ENCODE results near the gene PTGES3.

PTGES3 gene

DNA sequence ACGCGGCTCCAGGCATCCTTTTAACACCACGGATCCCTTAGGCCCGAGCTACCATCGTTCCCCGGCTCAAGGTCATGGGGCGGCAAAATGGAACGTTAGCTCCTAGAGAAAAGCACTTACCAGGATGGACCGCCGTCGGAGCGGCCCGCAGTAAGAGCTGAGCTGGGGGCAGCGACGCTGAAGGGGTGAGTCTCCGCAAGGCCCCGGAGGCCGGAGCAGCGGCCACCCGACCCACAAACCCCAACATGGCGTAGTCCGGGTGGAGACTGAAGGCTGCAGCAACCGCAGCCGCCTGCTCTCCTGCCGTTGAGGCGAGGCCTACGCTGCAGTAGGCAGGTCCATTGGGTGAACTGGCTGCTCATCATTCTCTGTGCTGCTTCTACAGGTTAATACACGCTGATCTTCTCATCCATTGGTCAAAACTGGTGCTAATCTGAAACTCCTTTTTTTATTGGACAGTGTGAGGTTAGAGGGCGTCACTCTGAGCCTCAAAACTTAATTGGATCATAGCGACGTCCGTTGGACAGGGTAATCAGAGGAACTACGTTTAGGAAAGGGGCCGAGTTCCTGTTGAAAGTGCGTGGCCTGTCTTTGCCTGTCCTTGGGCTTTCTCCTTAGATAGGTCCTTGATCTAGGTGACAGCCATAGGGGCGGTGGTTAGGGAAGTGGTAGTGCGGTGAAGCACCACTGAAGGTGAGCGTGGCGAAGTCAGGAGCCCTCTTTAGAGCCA is 42.2 kb downstream of the PTGES3 start, which contains the start of gene ATP5F1B:
TSS of gene ATP5F1B (minus strand) at position 268 of the 730 bp plus-strand sequence. CDS start at position 247, 21 bp downstream.
- peaks cover 36% of the 10 kb centered on the region for H3K36me3 ChIP-seq
- H3K9me3 ChIP-seq, result no peaks in the 10 kb centered on the region
- H3K4me3 ChIP-seq (ENCODE audit: low read depth in 1 of 2, low read length in 1 of 2), result peak within 1 kb of the TSS; percentile 77 to 79
- H3K4me1 ChIP-seq (ENCODE audit: control insufficient read depth in 1 of 2, insufficient read depth in 1 of 2, low read depth in 1 of 2, low read length in 1 of 2), result peaks cover 17 to 25% of the 10 kb centered on the region in 2 experiments
- no peaks in the 10 kb centered on the region for H3K27me3 ChIP-seq
- TF ChIP-seq, protein P1, sequence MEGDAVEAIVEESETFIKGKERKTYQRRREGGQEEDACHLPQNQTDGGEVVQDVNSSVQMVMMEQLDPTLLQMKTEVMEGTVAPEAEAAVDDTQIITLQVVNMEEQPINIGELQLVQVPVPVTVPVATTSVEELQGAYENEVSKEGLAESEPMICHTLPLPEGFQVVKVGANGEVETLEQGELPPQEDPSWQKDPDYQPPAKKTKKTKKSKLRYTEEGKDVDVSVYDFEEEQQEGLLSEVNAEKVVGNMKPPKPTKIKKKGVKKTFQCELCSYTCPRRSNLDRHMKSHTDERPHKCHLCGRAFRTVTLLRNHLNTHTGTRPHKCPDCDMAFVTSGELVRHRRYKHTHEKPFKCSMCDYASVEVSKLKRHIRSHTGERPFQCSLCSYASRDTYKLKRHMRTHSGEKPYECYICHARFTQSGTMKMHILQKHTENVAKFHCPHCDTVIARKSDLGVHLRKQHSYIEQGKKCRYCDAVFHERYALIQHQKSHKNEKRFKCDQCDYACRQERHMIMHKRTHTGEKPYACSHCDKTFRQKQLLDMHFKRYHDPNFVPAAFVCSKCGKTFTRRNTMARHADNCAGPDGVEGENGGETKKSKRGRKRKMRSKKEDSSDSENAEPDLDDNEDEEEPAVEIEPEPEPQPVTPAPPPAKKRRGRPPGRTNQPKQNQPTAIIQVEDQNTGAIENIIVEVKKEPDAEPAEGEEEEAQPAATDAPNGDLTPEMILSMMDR (IDR thresholded peaks at IDR 0.05), result peak; percentile 53
- peak within 1 kb of the TSS; percentile 83 for H3K27ac ChIP-seq

DNA sequence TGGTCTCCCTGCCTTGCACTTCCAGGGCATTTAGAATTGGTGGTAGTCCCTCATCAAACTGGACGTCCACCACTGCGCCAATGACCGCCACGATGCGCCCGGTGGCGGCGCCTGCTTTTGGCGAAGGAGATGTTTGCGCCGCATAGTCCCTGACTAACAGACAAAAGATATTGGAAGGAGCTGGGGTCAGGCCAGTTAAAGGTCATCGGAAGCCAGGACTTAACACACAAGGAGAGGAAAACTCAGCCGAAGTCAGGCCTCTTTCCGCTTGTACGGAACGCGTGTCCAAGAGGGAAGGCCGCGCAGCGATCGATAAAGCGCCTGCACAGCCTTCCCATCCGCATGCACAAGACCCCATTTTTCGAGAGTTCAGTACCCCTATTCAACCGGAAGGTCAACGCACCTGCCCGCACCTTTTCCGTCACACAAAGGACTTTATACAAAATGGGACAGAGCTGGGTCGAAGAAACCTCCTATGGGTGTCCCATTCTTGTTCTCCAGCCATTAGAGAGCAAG is 42.8 kb downstream of the PTGES3 start:
- Histone ChIP-seq H3K27me3 (no peaks in the 10 kb centered on the region), H3K9me3 (no peaks in the 10 kb centered on the region), H3K4me1 (ENCODE audit: control insufficient read depth in 1 of 2, insufficient read depth in 1 of 2, low read depth in 1 of 2, low read length in 1 of 2) (peaks cover 17 to 25% of the 10 kb centered on the region in 2 experiments), H3K27ac (peak overlapping the region; percentile 83), H3K4me3 (ENCODE audit: low read depth in 1 of 2, low read length in 1 of 2) (peak overlapping the region; percentile 77 to 79), H3K36me3 (peaks cover 42% of the 10 kb centered on the region)
- TF ChIP-seq, protein P1 (IDR thresholded peaks at IDR 0.05), result no peak

DNA sequence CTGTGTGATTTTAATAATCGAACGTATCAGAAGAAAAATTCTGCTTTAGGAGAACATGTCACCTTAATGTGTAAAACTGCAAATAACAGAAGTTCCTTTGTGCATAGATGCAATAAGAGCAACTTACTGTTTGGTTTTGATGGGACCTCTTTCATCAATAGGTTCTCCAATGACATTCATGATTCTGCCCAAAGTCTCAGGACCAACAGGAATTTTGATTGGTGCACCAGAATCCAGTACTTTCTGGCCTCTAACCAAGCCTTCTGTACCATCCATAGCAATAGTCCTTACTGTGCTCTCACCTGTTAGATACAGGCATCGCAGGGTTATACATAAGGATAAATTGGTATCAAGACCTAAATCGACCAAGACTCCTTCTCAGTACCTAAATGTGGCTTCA is 43.4 kb downstream of the PTGES3 start:
- peaks cover 48% of the 10 kb centered on the region for H3K36me3 ChIP-seq
- H3K4me1 ChIP-seq (ENCODE audit: control insufficient read depth in 1 of 2, insufficient read depth in 1 of 2, low read depth in 1 of 2, low read length in 1 of 2), result peaks cover 17 to 25% of the 10 kb centered on the region in 2 experiments
- peak overlapping the region; percentile 77 to 79 for H3K4me3 ChIP-seq (ENCODE audit: low read depth in 1 of 2, low read length in 1 of 2)
- no peaks in the 10 kb centered on the region for H3K27me3 ChIP-seq
- TF ChIP-seq, protein P1 (IDR thresholded peaks at IDR 0.05), result no peak
- H3K27ac ChIP-seq, result peak overlapping the region; percentile 83
- no peaks in the 10 kb centered on the region for H3K9me3 ChIP-seq

DNA sequence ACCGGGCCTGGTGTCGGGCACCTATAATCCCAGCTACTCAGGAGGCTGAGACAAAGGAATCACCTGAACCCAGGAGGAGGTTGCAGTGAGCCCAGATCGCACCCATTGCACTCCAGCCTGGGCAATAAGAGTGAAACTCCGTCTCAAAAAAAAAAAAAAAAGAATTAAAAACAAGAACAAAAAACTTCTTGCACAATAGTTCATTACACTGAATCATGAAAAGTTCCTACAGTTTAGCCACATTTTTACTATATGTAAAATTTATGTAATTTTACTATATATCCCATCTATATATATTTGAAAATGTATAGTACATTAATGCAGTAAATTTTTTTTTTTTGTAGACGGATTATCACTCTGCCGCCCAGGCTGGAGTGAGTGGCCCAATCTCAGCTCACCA is 46.9 kb downstream of the PTGES3 start:
- no peaks in the 10 kb centered on the region for H3K27me3 ChIP-seq
- peaks cover 24 to 36% of the 10 kb centered on the region in 2 experiments for H3K4me1 ChIP-seq (ENCODE audit: control insufficient read depth in 1 of 2, insufficient read depth in 1 of 2, low read depth in 1 of 2, low read length in 1 of 2)
- TF ChIP-seq, protein P1 (IDR thresholded peaks at IDR 0.05), result no peak
- H3K9me3 ChIP-seq, result no peaks in the 10 kb centered on the region
- H3K27ac ChIP-seq, result no peak overlapping the region
- no peak overlapping the region for H3K4me3 ChIP-seq (ENCODE audit: low read depth in 1 of 2, low read length in 1 of 2)
- peaks cover 69% of the 10 kb centered on the region for H3K36me3 ChIP-seq

DNA sequence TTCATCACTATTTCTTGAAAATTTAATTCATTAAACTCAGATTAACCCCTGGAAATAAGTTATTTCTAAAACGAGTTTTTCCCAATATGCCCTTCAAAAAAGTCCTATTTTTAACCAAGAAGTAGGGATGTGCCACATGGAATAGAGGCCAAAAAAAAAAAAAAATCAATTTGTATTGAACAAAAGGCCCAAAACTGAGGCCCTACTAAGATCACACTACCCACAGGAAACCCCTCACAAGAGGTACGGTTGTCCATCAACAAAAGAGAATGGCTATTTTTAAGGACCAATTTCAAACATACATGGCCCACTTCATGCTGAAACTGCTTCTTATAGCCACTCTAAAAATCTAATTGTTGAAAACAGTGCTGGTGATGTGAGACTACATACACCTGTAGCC is 50.5 kb downstream of the PTGES3 start:
- TF ChIP-seq, protein P1 (IDR thresholded peaks at IDR 0.05), result no peak
- peaks cover 31 to 46% of the 10 kb centered on the region in 2 experiments for H3K4me1 ChIP-seq (ENCODE audit: control insufficient read depth in 1 of 2, insufficient read depth in 1 of 2, low read depth in 1 of 2, low read length in 1 of 2)
- H3K27me3 ChIP-seq, result no peaks in the 10 kb centered on the region
- no peaks in the 10 kb centered on the region for H3K9me3 ChIP-seq
- H3K27ac ChIP-seq, result peak overlapping the region; percentile 95
- H3K4me3 ChIP-seq (ENCODE audit: low read depth in 1 of 2, low read length in 1 of 2), result no peak overlapping the region
- H3K36me3 ChIP-seq, result peaks cover 50% of the 10 kb centered on the region

Measured in neutrophil (primary cell).